Karpas-422 (cell line): ENCODE data around the gene TRPT1. TPM values are rescaled to one million over a fixed set of nuclear protein-coding genes. Genes with fewer than 3 reads are reported as not detected.

Experiments used
- DNase-seq: peaks from one replicate; pipeline ENCODE4 v3.0.0-alpha.2; 2015
- H2AFZ ChIP-seq: fragments of 200-600 bp; sonication (generic); 2 replicates; pipeline ENCODE4 v1.6.1; 2014; ENCODE audit warnings: antibody characterized with exemption, low read length, mixed read lengths
- H3K27ac ChIP-seq: fragments of 200-600 bp; sonication (generic); 2 replicates; pipeline ENCODE4 v1.5.1; 2014; ENCODE audit warnings: mild to moderate bottlenecking, low read length, moderate library complexity
- H3K27me3 ChIP-seq: fragments of 200-600 bp; sonication (generic); 2 replicates; pipeline ENCODE4 v1.6.1; 2014; ENCODE audit warnings: low read length, mixed read lengths
- H3K36me3 ChIP-seq: fragments of 200-600 bp; sonication (generic); 2 replicates; pipeline ENCODE4 v1.6.1; 2014; ENCODE audit warnings: low read length, mixed read lengths; ENCODE audit not compliant: insufficient read depth
- H3K4me1 ChIP-seq: fragments of 200-600 bp; sonication (generic); 2 replicates; pipeline ENCODE4 v1.6.1; 2014; ENCODE audit warnings: mild to moderate bottlenecking, low read length, mixed read lengths
- H3K4me2 ChIP-seq: fragments of 200-600 bp; sonication (generic); 2 replicates; pipeline ENCODE4 v1.6.1; 2014; ENCODE audit warnings: low read length, low read depth, mild to moderate bottlenecking; ENCODE audit not compliant: poor library complexity, severe bottlenecking
- H3K4me3 ChIP-seq: fragments of 200-600 bp; sonication (generic); 2 replicates; pipeline ENCODE4 v1.5.1; 2014; ENCODE audit warnings: mild to moderate bottlenecking, antibody characterized with exemption, low read length, mixed read lengths
- H3K79me2 ChIP-seq: fragments of 200-600 bp; sonication (generic); 2 replicates; pipeline ENCODE4 v1.6.1; 2014; ENCODE audit warnings: mild to moderate bottlenecking, low read length, mixed read lengths
- H3K9ac ChIP-seq: fragments of 200-600 bp; sonication (generic); 2 replicates; pipeline ENCODE4 v1.6.0; 2014; ENCODE audit warnings: low read length
- H3K9me2 ChIP-seq: fragments of 200-600 bp; sonication (generic), shearing (Covaris generic); replicated peaks from 2 replicates; pipeline ENCODE4 v1.6.0; 2014; ENCODE audit warnings: mild to moderate bottlenecking, low read length, moderate library complexity; ENCODE audit not compliant: insufficient read depth
- H3K9me3 ChIP-seq: fragments of 300-700, 200-600 bp; sonication (generic); 2 replicates; pipeline ENCODE4 v1.6.1; 2014; ENCODE audit warnings: low read length, mixed read lengths
- H4K20me1 ChIP-seq: fragments of 200-600 bp; sonication (generic); 2 replicates; pipeline ENCODE4 v1.6.1; 2014; ENCODE audit warnings: mild to moderate bottlenecking, antibody characterized with exemption, low read length, low read depth; ENCODE audit not compliant: insufficient read depth
- total RNA-seq: library from RNA; depleted of rRNA; stranded (reverse); fragments of >200 nt; shearing (Covaris generic); gene quantifications from 2 replicates; pipeline ENCODE4 v1.2.3, GENCODE V29; 2014; ENCODE audit warnings: low replicate concordance

TRPT1 gene
- total RNA-seq, 1 experiment from 2014 or later, result 90.4 TPM

GRCh38 chr11:64266339-64266738 is 40.4 kb upstream of the TRPT1 start:
- H3K27ac ChIP-seq, result no peak overlapping the region
- H3K4me2 ChIP-seq, result no peak overlapping the region
- H3K9ac ChIP-seq, result no peak overlapping the region
- H2AFZ ChIP-seq, result no peak overlapping the region
- no peaks in the 10 kb centered on the region for H3K27me3 ChIP-seq
- DNase-seq, result no peak
- H3K9me2 ChIP-seq, result no peaks in the 10 kb centered on the region
- no peaks in the 10 kb centered on the region for H4K20me1 ChIP-seq
- no peaks in the 10 kb centered on the region for H3K9me3 ChIP-seq
- H3K79me2 ChIP-seq, result peaks cover 6% of the 10 kb centered on the region
- H3K4me1 ChIP-seq, result peaks cover 21% of the 10 kb centered on the region
- H3K4me3 ChIP-seq, result no peak overlapping the region
- no peaks in the 10 kb centered on the region for H3K36me3 ChIP-seq

GRCh38 chr11:64265176-64266160 is 39.5 kb upstream of the TRPT1 start:
- Histone ChIP-seq H3K9ac (0 out of 2 replicates have a peak overlapping the region, but pooled peaks have one; percentile 10), H3K9me2 (no peaks in the 10 kb centered on the region), H3K79me2 (peaks cover 6% of the 10 kb centered on the region), H3K36me3 (no peaks in the 10 kb centered on the region), H2AFZ (no peak overlapping the region), H3K9me3 (no peaks in the 10 kb centered on the region), H3K27ac (no peak overlapping the region), H3K4me2 (no peak overlapping the region), H3K4me1 (peaks cover 21% of the 10 kb centered on the region), H4K20me1 (no peaks in the 10 kb centered on the region), H3K4me3 (no peak overlapping the region), H3K27me3 (no peaks in the 10 kb centered on the region)
- DNase-seq, result peak; percentile 64

GRCh38 chr11:64264371-64264852 is 38.4 kb upstream of the TRPT1 start:
- H2AFZ ChIP-seq, result no peak overlapping the region
- H3K4me3 ChIP-seq, result no peak overlapping the region
- H3K4me1 ChIP-seq, result peaks cover 21% of the 10 kb centered on the region
- no peaks in the 10 kb centered on the region for H3K36me3 ChIP-seq
- H3K9me2 ChIP-seq, result no peaks in the 10 kb centered on the region
- H3K79me2 ChIP-seq, result peaks cover 6% of the 10 kb centered on the region
- H3K27ac ChIP-seq, result no peak overlapping the region
- no peaks in the 10 kb centered on the region for H3K27me3 ChIP-seq
- no peak overlapping the region for H3K4me2 ChIP-seq
- H3K9ac ChIP-seq, result no peak overlapping the region
- H3K9me3 ChIP-seq, result no peaks in the 10 kb centered on the region
- H4K20me1 ChIP-seq, result no peaks in the 10 kb centered on the region
- DNase-seq, result no peak

GRCh38 chr11:64263947-64264317 is 37.9 kb upstream of the TRPT1 start:
- H3K27ac ChIP-seq, result no peak overlapping the region
- no peak overlapping the region for H3K4me3 ChIP-seq
- no peak overlapping the region for H3K9ac ChIP-seq
- H4K20me1 ChIP-seq, result no peaks in the 10 kb centered on the region
- H3K9me3 ChIP-seq, result no peaks in the 10 kb centered on the region
- H3K9me2 ChIP-seq, result no peaks in the 10 kb centered on the region
- H3K4me2 ChIP-seq, result no peak overlapping the region
- H3K79me2 ChIP-seq, result peaks cover 6% of the 10 kb centered on the region
- H3K36me3 ChIP-seq, result no peaks in the 10 kb centered on the region
- H3K27me3 ChIP-seq, result no peaks in the 10 kb centered on the region
- H2AFZ ChIP-seq, result no peak overlapping the region
- no peak for DNase-seq
- peaks cover 19% of the 10 kb centered on the region for H3K4me1 ChIP-seq

GRCh38 chr11:64263021-64263946 is 37.3 kb upstream of the TRPT1 start:
- Histone ChIP-seq H3K79me2 (no peaks in the 10 kb centered on the region), H3K27ac (no peak overlapping the region), H4K20me1 (no peaks in the 10 kb centered on the region), H3K4me3 (no peak overlapping the region), H3K9ac (no peak overlapping the region), H3K4me1 (peaks cover 12% of the 10 kb centered on the region), H3K9me3 (no peaks in the 10 kb centered on the region), H3K27me3 (no peaks in the 10 kb centered on the region), H3K36me3 (no peaks in the 10 kb centered on the region), H2AFZ (no peak overlapping the region), H3K4me2 (no peak overlapping the region), H3K9me2 (no peaks in the 10 kb centered on the region)
- DNase-seq, result no peak

- Histone ChIP-seq H3K27ac (no peak overlapping the region), H3K27me3 (no peaks in the 10 kb centered on the region), H3K36me3 (no peaks in the 10 kb centered on the region), H3K79me2 (no peaks in the 10 kb centered on the region), H3K9me2 (no peaks in the 10 kb centered on the region), H3K4me1 (peaks cover 9% of the 10 kb centered on the region), H3K9ac (no peak overlapping the region), H2AFZ (no peak overlapping the region), H3K4me3 (no peak overlapping the region), H3K4me2 (no peak overlapping the region), H3K9me3 (no peaks in the 10 kb centered on the region), H4K20me1 (no peaks in the 10 kb centered on the region)
- no peak for DNase-seq
Observed at GRCh38 chr11:64262271-64263002, 36.5 kb upstream of the TRPT1 start.

GRCh38 chr11:64261556-64262080 is 35.6 kb upstream of the TRPT1 start:
- Histone ChIP-seq H3K27me3 (no peaks in the 10 kb centered on the region), H3K4me2 (no peak overlapping the region), H3K27ac (no peak overlapping the region), H3K4me1 (peaks cover 9% of the 10 kb centered on the region), H4K20me1 (no peaks in the 10 kb centered on the region), H3K4me3 (no peak overlapping the region), H3K9ac (no peak overlapping the region), H3K36me3 (no peaks in the 10 kb centered on the region), H2AFZ (no peak overlapping the region), H3K79me2 (no peaks in the 10 kb centered on the region), H3K9me3 (no peaks in the 10 kb centered on the region), H3K9me2 (no peaks in the 10 kb centered on the region)
- DNase-seq, result no peak
